ENCODE measurements around the gene TBXAS1.
"Not testable (repeated sequence)": the region's sequence is repeated elsewhere in the genome, so short reads cannot be mapped to it uniquely, and the experiment has no call there.

The TBXAS1 gene

DNA sequence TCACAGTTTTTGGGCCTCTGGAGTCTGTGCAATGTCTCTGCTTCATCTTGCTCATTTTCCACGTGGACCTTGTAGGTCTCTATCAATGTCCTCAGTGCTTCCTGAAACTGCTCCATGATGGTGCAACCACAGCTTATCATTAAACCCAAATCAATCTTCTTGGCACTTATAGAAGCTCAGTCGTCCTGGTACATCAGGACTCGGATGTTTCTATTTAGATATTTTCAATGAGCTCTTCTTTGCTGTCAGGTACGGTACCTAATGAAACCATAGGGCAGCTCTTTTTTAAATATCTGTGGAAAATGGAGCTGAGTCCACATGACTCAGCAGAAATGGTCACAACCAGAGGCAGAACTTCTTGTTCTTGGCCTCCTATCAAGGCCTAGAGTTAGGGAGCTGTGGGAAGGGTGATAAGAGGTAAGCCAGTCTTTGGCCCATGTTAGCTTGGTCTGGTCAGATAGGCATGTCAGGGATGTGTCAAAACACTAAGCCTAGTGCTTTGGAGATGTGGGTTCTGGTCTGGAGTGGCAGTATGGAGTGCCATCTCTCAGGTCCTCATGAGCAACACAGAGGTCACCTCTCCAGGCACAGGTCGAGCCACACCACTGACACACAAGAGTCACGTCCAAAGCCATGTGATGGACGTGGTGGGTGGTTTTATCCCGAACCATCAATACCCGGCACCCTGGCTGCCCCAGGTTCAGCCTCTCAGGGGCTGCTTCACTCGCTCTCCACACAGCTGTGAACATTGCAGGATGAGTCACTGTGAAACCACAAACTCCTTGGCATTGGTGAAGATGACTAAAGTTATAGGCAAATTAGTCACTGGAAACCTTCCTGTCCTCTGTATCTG lies 87.0 kb downstream of the TBXAS1 start:
- DNase-seq, result peak; percentile 76

DNA sequence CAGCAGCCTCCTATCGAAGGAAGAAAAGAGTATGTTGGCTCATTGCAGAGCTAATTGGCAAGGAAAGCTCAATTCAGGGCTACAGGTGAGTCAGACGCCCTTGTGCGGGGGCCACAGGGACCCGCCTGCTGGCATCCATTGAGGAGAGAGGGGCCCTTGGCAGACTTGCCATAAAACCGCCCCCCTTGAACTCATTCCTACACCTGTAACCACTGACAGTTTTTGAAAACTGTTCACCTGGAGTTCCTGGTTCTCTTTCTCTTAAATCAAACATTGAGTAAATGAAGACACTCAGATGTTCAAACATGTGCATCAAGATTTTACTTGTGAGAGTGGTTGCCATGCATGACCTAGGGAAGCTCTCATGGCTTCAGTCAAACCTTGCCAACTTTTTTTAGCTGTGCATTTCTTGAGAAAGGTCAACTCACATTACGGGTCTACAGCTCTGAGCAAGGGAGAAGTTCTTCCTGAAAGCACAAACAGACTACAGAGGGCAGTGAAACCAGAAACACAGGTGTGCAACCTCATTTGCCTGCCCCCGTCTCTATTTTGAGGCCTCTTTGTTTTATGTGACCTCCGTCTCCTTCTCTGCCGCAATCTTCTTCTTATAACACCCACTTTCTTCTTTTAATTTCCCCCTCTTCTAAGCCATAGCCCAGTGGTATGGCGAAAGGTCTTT lies 87.8 kb downstream of the TBXAS1 start:
- no peak for DNase-seq

DNA sequence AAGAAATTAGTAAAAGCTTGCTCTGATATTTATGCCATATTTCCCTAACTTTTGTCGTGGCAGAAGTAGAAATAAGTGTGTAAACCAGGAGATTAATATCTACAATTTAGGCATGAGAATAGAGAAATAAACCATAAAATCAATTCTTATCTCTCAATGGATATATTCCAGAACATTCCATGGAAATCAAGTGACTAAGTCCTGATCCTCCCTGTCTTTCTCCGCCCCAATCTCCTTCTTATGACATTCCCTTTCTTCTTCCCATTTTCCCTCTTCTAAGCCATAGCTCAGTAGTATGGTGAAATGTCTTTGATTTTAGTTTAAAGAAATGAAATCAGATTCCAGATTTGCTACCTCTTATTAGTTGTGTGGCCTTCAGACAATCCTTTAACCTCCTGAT lies 88.8 kb downstream of the TBXAS1 start:
- no peak for DNase-seq

DNA sequence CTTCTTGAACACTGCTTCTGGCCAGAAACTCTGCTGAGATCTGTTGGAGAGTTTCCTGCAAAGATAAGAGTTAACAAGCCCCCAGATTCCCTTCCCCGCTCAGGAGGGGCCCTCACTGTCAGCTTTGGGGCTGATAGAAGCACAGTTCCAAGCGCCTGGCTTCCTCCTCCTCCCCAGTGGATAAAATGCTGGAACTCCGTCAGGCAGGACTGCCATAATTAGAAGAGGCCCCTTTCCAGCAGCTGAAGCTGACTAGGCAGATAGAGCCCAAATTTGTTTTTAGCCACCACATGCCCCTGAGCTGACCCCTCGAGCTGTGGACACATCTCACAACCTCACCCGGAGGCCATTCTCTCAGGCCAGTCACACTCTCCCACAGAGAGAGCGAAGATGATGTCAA lies 89.4 kb downstream of the TBXAS1 start:
- DNase-seq, result no peak

DNA sequence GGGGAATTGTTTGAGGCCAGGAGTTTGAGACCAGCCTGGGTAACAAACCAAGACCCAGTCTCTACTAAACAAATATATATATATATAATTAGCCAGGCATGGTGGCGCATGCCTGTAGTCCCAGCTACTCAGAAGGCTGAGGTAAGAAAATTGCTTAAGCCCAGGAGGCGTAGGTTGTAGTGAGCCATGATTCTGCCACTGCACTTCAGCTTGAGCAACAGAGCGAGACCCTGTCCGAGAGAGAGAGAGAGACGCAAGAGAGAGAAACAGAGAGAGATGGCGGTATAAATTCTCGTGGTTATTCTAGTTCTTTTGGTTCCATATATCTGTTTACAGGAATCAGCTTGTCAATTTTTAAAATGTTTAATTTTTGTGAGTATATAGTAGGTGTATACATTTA lies 94.0 kb downstream of the TBXAS1 start:
- no peak for DNase-seq

DNA sequence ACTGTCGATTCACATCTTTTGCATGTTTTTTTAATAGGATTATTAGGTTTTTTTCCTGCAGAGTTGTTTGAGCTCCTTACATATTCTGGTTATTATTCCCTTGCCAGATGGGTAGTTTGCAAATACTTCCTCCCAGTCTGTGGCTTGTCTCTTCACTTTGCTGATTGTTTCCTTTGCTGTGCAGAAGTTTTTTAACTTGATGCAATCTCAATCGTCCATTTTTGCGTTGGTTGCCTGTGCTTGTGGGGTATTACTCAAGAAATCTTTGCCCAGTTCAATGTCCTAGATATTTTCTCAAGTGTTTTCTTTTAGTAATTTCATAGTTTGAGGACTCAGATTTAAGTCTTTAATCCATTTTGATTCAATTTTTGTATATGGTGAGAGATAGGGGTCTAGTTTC lies 95.4 kb downstream of the TBXAS1 start:
- DNase-seq, result no peak

DNA sequence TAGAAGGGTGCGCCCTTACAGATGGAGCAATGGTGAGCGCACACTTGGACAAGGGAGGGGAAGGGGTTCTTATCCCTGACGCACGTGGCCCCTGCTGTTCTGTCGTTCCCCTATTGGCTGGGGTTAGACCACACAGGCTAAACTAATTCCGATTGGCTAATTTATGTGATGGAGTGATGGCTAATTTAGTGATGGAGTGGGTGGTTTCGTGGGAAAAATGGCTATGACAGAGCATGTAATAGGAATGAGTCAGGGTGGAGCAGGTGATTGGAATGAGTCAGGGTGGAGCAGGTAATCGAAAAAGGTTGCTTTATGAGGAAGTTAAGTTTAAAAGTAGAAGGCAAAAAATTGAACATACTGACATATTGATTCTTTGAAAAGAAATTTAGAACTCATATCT lies 100.2 kb downstream of the TBXAS1 start:
- DNase-seq, result not testable (repeated sequence)

DNA sequence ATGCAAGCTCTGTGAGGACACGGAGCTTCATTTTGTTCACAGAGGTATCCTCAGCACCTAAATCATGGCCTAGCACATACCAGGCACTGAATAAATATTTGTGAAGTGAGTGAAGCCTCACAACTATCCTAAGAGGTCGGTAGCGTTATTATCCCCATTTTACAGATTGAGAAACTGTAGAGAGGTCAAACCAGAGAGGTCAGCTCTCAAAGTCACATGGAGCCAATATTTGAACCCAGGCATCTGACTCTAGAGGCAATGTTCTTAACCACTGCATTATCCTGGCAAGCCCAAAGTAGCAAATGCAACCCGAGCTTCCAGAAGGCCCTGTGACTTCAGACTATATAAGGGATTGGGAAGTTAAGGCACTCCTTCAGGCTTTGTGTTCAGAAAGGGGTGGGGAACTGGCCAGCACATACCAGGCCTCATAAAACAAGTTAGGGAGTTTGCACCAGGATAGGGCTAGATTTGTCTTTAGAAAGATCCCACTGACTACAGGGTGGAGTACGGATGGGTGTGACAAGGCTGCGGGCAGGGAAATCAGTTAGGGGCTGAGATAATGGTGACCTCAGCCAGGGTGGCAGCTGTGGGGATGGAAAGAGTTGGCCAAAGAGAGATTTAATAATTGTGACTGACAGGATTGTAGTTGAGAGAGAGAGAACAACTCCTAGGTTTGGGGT lies 101.4 kb downstream of the TBXAS1 start:
- DNase-seq, result no peak

DNA sequence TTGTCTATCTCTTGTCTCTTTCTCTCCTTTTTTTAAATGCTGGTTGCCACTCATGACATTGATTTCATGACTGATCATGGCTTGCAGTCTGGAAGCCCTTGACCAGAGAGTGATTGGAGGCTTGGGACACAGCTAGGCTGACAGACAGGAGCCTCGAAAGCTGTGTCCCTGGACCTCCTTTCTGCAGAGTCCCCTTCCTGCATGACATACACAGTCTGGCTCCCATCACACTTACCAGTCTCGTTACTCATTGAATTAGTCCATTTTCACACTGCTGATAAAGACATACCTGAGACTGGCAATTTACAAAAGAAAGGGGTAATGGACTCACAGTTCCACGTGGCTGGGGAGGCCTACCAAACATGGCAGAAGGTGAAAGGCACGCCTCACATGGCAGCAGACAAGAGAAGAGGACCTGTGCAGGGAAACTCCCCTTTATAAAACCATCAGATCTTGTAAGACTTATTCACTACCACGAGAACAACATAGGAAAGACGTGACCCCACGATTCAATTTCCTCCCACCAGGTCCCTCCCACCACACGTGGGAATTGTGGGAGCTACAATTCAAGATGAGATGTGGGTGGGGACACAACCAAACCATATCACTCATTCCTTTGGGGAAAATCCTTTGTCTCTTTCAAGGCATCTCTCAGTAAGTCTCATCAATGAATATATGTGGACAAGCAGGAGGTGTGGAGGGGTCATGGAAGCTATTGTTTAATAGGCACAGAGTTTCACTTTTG lies 102.3 kb downstream of the TBXAS1 start:
- peak; percentile 30 for DNase-seq

DNA sequence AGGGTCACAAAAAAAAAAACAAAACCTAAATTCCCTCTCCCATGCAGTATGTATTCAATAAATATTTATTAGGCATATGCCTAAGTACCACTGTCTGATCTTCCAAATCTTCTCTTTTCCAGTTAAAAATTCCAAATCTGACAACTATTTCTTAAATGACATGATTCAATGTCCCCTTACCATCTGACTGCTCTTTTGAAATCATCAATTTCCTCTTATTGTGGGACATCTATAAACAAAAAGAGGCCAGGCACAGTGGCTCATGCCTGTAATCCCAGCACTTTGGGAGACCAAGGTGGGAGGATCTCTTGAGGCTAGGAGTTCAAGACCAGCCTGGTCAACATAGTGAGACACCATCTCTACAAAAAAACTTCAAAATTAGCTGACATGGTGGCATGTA lies 103.5 kb downstream of the TBXAS1 start:
- no peak for DNase-seq

DNA sequence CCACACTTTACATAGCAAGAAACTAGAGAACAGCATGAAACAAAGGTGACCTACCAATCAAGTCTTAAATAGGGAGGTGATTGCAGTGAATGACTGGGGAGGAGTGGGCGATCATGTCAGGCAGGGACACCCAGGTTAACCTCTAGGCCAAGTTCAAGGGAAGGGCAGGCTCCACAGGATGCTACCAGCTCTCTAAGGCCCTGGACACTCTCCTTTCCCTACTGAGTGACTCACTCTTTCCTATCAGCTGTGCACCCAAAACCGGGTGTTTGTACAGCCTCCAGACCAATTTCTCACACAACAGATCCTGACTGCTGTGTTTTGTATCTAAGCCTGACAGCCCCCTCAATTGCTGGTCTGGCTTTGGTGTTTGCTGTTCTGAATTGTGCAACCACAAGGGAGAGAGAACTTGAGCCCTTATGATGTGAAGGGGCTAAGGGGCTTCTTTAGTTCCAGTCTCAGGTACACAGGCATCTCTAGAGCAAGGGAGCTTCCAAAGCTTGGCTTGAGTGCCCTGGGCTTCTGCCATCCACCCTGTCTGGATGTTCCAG lies 107.8 kb downstream of the TBXAS1 start:
- no peak for DNase-seq

DNA sequence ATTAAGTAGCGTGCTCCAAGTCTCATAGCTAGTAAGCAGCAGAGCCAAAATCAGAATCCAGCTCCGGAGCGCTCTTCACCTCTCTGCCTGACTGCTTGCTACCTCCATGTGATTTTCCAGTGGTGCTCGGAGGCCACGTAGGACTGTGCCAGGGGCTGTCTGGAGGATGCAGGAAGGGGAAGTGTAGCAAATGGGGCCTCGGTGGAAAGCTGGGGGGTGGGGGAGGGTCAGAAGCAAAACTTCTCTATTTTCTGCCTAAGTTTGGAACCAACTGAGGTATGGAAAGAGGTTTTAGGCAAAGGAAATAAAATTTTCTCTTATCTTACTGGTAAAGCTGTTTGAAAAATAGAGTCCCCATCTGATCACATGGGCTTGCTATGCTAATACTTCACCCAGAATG lies 108.7 kb downstream of the TBXAS1 start:
- DNase-seq, result no peak

DNA sequence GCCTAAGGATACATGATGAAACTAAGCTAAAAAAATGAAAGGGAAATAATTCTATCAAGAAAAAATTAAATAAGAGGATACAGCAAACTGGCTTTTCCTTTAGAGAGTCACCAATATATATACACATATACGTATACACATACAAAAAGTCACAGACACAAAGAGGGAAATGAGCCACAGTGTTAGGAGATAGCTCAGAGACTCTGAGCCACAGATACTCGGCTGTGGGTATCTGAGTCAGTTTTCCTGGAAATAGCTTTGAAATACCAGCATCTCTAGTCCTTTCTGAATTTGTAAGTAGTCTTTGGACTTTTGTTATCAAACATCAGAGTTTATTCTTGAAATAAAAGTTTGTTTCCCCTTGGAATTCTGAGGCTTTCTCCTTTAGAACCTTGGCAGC lies 111.8 kb downstream of the TBXAS1 start:
- DNase-seq, result no peak

DNA sequence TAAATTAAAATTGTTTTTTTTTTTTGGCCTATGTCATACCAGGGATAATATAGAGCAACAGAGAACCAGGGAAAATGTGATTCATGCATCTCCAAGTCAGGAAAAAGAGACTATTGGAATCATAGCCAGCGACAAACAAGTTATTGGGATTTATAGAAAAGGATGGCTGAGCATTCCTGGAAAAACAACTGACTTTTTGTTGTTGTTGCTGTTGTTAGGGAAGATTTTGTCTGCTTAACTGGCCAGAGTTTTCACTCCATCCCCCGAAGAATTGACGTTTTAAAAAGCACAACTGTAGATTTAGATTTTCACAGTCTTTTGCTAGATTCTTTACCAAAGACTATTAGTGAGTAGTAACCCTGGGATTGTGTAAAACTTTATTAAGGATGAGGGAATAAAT lies 112.4 kb downstream of the TBXAS1 start:
- DNase-seq, result no peak

DNA sequence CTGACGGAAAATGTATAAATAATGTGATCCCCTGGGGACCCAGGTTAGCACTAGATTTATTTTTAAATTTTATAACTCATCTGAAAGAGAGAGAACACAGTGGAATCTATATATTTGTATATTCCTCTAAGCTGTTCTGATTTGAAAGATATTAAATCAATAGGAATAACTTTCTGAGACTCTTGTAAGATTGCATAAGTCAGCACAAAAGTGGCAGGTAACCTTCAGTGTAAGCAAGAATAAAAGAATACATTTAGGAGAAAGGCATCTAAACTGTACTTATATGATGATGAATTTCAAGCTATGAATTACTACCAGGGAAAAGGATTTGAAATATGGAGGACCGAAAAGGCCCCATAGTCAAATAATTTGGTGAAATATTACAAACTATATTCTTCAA lies 112.8 kb downstream of the TBXAS1 start:
- no peak for DNase-seq

DNA sequence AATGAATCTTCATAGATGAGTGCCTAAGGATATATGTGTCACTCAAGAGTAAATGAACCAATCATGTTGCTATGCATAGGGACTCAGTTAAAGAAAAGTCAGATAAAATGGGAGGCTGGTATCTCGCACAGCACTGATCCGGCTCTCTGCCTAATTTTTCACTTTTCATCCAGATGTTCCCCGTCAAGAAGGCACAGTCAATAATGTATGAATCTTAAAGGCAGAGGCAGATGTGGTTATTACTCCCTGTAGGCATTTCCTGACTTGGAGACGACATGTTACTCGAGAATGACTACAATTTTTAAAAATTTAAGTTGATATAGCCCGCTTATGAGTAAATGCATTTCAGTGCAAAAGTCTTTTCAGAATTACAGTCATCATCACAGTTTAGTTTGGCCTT lies 113.6 kb downstream of the TBXAS1 start:
- no peak for DNase-seq

DNA sequence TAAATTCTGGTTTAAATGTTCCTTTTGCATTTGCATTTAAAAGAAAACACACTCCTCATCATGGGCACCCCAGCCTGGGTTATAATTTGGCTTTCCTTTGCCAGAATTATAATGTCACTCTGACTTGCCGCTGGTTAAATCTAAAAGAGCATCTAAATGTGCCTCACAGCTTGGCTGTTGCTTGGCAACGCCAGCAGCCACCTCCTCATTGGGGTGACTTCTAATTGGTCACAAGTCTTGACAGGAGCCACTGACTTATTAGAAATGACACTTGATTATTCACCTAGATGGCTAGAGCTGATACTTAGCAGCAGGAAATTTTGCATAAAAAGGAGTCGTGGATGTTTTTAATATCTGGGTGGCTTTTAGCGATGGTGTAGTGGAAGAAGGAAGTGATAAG lies 114.3 kb downstream of the TBXAS1 start:
- no peak for DNase-seq

DNA sequence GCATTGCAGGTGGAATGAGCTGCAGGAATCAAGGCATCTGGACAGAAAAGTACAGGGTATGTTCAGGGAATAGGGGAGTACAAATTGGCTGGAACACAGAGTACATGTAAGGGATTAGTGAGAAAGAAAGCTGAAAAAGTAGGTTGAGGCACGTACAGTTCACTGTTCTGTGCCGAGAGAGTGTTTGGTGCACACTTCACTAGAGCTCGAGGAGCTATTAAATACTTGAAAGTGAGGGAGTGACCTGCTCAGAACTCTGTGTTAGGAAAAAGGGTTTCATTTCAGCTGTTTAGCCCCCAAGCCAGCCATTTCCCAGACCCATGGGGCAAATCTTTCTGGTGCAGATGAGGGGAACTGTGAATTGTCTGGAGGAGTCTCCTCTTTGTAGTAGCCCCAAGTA lies 115.2 kb downstream of the TBXAS1 start:
- no peak for DNase-seq

DNA sequence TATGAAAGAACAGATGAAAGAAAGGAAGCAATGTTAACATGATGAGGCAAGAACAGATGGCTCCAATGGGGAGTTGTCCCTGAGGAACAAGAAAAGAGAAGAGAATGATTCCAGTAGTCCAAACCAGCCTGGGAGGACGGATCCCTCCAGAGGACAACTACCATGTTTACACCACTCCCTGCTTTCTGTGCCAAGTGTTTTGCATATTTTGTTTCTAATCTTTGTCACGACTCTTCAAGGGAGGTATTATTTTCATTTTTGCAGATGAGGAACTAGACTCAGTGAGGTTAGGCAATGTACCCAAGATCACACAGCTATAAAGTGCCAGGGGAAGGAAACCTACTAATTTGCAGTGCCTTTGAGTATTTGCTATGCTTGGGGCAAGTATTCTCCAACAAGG lies 117.5 kb downstream of the TBXAS1 start:
- DNase-seq, result no peak

DNA sequence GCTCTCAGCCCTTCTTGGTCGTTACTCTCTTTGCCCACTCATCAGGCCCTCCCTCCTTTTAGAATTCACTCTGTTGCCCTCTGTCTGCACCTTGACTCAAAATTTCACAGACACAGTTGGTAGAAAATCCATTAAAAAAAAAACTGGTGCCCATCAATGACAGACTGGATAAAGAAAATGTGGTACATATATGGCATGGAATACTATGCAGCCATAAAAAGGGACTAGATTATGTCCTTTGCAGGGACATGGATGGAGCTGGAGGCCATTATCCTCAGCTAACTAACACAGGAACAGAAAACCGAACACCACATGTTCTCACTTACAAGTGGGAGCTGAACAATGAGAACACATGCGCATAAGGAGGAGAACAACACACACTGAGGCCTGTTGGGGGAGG lies 118.0 kb downstream of the TBXAS1 start:
- DNase-seq, result no peak

DNA sequence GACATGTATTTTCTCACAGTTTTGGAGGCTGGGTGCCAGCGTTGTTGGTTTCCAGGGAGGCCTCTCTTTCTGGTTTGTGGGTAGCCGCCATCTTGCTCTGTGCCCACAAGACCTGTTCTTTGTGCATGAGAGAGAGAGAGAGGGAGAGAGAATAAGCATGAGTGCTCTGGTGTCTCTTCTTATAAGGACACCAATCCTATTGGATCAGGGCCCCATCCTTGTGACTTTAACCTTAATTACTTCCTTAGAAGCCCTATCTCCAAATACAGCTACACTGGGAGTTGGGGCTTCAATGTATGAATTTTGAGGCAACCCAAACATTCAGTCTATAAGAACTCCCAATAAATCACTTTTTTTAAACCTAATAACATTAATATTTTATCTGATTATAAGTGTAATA lies 119.1 kb downstream of the TBXAS1 start:
- DNase-seq, result no peak

DNA sequence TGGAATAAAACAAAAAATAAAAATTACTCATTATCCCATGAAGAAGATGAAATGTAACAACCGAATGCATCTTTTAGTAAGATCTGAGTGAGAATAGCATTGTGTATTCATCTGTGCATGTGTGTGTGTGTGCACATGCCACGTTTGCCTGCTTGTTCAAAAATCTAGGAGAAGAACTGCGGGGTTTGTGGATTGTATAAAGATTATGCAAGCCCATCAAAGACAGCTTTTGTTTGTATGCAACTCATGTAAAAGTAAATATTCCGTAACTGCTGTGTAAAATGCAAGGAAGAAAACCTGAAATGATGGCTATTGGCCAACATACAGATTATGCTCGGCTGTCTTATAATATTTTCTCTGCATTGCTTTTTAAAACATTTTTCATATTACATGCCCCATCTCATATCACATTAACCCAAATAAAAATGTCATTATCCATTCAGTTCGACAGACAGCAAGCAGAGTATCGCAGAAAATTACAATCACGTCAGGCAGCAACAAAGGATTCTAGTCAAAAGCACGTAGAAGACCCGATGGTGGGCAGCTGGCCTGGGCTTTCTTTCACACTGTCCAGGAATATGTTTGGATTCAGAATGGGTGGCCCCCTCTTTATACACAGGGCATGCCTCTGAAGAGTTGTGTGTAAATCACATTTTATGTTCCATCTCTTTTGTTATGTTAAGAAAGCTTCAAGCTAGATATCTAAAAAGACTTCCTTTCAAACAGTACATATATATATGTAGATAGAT lies 119.7 kb downstream of the TBXAS1 start:
- DNase-seq, result no peak

Data from stimulated activated CD4-positive, alpha-beta T cell treated with anti-CD3 and anti-CD28 coated beads, Interleukin-4, amount 100 ng/mL, for 24 hours (primary cell).